HG03378 (cell line): ENCODE data around the gene TMEM266.

Experiments
- ATAC-seq: cut with Tn5 transposase; IDR thresholded peaks from one replicate; pipeline ENCODE4 v1.9.1; 2021; ENCODE audit warnings: mild to moderate bottlenecking, moderate library complexity; ENCODE audit not compliant: unreplicated experiment

The TMEM266 gene

DNA sequence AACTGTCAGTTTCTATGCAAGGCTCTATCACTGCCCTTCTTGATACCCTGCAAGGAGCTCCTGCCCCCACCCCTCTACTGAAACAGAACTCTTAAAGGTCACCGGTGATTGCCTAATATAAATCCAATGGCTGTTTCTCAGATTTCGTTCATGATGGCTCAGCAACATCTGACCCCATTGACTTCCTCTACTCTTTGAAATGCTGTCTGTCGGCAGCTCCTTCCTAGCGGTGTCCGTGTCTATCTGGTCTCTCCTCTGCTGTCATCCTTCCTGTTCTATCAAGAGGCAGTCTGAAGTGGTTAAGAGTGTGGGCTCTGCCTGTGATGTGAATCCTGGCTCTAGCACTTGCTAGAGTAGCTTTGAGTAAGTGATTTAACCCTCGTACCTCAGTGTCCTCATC, 5.5 kb downstream of the TMEM266 start:
- no peak for ATAC-seq

DNA sequence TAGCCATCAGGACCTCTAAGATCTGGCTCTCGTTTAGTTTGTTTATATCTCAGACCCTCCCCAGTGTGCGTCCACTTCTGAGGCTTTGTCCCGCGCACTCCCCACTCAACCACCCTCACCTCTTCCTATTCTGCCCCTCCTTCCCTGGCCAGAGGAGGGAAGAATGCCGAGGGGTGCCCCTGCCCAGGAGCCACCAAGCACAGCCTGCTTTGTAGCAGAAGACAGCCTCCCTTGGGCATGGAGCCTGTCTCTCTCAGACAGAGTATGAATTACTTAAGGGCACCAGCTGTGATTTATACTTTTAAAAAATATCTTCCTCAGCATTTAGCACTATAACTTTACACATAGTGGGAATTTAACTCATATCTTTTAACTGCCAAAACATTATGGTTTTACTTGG, 6.0 kb downstream of the TMEM266 start:
- no peak for ATAC-seq

- ATAC-seq, result no peak
Observed at GRCh38 chr15:76070192-76070591, 10.4 kb downstream of the TMEM266 start.

DNA sequence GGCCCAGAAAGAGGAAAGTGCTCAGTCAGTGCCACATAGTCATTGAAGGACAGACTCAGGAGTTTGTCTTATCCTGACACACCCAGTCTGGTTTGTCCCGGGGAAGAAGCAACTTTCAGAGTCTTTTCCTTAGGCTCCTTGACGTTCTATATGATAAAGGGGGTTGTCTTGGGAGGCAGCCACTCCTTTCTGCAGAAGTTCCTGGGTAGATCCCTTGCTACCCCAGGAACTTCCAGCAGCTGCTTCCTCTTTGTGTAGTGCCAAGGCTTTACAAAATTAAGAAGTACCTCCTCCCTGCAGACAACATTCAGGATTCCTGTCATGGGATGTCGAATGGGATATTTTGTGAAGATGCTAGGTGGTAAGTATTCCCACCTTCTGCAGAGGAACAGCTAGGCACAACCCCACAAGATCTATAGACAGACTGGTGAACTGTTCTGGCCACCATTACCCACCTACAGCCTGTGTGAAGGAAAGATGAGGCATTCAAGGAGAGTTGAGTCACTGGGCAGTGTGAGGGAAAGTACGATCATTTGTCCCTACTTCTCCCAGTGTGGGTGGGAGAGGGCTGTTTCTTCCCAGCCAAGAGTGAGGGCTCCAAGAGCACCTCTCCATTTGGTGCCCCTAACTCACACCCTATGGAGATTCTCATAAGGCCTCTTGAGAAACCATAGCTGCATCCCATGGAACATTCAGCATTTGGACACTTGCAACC, 11.3 kb downstream of the TMEM266 start:
- no peak for ATAC-seq

GRCh38 chr15:76071806-76072205, 12.0 kb downstream of the TMEM266 start:
- no peak for ATAC-seq

- ATAC-seq, result no peak
Observed at GRCh38 chr15:76073554-76073953, 13.8 kb downstream of the TMEM266 start.

DNA sequence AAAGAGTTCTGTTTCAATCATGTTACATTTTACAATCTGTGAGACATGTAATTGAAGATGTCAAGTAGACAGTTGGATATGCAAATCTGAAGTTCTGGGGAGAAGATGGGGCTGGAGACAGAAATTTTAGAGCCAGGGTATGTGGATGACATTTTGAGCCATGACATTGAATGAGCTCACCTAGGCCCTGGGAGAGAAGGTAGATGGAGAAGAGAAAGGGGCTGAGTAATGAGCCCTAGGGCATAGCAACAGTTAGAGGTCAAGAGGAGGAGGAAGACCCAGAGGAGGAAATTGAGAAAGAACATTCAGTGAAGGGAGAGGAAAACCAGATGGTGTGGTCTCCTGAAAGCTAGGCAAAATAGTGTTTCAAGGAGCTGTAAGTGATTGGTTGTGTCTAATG, 15.3 kb downstream of the TMEM266 start:
- no peak for ATAC-seq

DNA sequence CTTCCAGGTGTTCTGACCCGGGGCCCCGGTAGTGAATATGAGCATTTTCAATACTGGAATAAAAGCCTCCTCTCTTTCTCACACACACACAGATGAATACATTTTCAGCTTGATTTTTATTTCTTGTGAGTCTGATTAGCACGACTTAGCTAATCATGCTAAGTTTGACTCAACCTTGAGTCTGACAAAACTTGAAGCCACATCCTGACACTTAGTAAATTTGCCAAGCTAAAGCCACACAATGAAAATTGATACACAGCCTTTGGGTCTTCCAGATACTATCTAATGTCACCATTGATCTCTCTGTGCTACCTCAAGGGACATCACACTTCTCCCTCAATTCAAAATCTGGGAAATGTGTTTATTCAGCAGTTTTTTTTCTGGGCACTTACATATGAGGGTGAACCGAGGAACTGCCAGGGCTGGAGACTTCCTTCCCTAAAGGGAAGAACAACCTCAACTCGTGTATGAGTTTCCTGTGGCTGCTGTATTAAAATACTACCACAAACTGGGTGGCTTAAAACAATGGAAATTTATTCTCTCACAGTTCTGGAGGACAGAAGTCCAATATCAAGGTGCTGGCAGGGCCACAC, 18.6 kb downstream of the TMEM266 start:
- ATAC-seq, result no peak

GRCh38 chr15:76084256-76084655, 24.5 kb downstream of the TMEM266 start:
- no peak for ATAC-seq

- ATAC-seq, result no peak
Observed at GRCh38 chr15:76098685-76099084, 38.9 kb downstream of the TMEM266 start.

DNA sequence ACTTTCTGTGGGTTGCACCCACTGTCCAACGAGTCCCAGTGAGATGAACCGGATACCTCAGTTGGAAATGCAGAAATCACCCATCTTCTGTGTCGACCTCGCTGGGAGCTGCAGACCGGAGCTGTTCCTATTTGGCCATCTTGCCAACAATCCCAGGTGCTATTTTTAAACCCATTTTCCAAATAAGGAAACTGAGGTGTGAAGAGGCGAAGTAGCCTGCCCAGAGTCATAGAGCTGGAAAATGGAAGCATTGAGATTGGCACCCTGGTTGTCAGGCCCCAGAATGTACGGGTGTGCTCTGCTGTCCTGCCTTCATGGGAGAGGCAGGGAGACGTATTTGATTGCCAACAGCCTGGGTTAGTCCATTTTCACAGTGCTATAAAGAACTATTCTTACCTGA, 39.6 kb downstream of the TMEM266 start:
- no peak for ATAC-seq

GRCh38 chr15:76100361-76100760, 40.6 kb downstream of the TMEM266 start:
- ATAC-seq, result no peak

DNA sequence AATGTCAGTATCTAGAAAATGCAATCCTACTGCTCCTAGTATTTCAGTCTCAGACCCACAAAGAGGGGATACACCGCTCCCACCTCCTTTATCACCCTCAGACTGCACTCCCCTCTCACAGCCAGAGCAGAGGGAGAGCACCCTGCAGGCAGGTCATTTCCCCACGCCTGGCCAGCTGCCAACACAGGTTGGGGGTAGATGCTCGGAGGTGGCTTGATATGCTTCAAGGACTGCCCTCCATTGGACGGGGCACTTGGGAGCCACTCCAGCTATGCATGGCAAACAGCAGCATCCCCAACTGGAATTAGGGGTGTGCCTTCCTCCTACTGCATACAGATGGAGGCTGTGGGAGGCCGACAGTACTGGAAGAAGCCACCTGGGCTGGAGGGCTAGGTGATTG, 41.9 kb downstream of the TMEM266 start:
- ATAC-seq, result no peak

- no peak for ATAC-seq
Observed at GRCh38 chr15:76105391-76105790, 45.6 kb downstream of the TMEM266 start.

GRCh38 chr15:76105911-76106310, 46.1 kb downstream of the TMEM266 start:
- no peak for ATAC-seq

GRCh38 chr15:76107169-76107568, 47.4 kb downstream of the TMEM266 start:
- no peak for ATAC-seq

GRCh38 chr15:76108021-76108723, 48.4 kb downstream of the TMEM266 start:
- ATAC-seq, result no peak

GRCh38 chr15:76109046-76109445, 49.3 kb downstream of the TMEM266 start:
- no peak for ATAC-seq

DNA sequence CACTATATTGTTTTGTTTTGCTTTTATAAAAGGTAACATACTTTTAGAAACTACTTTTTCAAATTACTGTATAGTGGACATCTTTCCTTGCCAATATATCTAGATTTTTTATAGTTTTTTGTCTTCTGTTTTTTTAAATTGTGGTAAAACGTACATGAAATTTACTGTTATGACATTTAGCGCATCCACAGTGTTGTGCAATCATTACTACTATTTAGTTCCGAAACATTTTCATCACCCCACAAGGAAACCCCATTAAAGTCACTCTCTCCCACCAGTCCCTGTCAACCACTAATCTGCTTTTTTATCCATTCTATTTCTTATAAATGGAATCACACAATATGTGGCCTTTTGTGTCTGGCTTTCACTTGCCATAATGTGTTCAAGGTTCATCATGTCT, 54.8 kb downstream of the TMEM266 start:
- no peak for ATAC-seq

DNA sequence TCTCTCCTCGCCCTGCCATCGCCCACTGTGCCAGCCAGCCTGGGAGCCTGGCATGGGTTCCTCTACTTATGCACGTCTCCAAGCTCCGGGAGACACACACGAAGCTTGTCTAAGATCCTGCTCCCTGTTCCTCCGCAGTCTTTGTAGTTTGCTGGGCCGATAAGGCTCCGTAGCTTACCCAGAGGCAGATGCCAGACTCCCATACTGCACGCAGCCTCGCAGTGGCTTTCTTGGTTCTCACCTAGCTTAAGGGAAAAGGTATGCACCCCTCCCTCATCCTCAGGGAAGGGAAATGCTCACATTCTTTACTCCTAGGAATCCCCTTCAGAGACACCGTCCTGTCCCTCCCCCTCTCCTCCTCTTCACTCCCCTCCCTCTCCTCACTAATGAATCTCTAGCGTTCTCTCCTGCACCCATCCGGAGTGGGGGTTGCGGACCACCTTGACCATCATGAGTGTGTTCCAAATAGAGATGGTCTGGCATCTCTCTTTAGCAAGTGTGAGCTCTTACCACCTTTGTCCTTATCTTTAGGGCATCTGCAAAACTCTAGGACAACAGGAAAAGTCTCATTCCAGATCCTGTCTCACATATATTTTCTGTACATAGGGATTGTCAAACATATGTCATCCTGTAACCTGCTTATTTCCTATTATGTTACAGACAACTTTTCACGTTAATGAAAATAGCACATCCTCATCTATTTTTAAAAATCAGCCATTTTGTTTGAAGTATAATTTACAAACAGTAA, 56.5 kb downstream of the TMEM266 start:
- no peak for ATAC-seq

GRCh38 chr15:76117181-76117580, 57.4 kb downstream of the TMEM266 start:
- ATAC-seq, result no peak

DNA sequence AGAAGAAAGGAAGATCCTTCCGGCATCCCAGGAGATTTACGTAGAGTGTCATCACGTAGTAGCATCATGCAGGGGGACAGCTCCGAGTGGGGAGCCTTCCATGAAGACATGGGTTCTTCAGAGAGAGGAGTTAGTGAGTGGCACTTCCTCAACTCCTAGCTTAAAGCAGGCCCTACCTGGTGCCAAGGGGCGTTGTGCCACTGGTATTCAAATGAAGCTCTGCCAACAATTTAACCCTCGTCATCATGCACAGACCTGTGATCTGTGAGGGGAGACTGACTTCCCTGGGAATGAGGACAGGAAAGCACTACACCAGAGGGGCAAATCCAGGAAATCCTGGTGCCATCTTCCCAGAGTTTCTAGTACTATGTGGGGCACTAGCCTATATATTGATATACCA, 59.0 kb downstream of the TMEM266 start:
- no peak for ATAC-seq
